ENCODE results near the gene HIBADH.

HIBADH gene

DNA sequence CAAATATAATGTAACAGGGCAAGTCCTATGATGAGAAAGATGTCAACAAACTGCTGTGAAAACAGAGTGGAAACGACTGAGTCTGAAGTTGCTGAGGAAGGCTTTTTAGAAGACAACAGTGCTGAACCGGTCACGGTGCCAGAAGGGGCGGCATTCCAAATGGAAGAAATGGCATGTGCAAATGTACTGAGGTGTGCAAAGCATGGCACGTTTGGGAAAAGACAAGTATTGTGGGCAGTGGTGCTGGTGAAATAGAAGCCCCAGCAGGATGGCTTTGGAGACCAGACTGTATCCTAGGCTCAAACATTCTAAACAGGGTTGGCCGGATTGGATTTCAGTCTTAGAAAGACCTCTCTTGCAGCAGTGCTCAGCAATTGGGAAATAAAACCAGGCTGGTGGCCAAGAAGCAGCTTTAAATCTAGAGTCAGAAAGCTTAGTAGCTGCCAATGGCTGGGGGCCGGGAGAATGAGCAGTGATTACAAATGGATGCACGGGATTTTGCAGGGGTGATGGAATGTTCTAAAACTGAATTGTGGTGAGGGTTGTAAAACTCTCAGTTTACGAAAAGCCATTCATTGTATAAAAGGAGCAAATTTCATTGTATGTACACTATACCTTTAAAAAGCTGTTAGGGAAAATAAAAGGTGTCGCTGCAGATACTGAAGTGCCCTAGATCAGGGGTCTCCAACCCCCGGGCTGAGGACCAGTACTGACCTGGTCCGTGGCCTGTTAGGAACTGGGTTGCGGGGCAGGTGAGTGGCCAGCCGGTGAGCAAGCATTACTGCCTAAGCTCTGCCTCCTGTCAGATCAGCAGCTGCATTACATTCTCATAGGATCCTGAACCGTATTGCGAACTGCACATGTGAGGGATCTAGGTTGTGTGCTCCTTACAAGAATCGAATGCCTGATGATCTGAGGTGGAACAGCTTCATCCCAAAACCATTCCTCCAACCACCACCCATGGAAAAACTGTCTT is 141.6 kb downstream of the HIBADH start:
- TF ChIP-seq, protein P1, sequence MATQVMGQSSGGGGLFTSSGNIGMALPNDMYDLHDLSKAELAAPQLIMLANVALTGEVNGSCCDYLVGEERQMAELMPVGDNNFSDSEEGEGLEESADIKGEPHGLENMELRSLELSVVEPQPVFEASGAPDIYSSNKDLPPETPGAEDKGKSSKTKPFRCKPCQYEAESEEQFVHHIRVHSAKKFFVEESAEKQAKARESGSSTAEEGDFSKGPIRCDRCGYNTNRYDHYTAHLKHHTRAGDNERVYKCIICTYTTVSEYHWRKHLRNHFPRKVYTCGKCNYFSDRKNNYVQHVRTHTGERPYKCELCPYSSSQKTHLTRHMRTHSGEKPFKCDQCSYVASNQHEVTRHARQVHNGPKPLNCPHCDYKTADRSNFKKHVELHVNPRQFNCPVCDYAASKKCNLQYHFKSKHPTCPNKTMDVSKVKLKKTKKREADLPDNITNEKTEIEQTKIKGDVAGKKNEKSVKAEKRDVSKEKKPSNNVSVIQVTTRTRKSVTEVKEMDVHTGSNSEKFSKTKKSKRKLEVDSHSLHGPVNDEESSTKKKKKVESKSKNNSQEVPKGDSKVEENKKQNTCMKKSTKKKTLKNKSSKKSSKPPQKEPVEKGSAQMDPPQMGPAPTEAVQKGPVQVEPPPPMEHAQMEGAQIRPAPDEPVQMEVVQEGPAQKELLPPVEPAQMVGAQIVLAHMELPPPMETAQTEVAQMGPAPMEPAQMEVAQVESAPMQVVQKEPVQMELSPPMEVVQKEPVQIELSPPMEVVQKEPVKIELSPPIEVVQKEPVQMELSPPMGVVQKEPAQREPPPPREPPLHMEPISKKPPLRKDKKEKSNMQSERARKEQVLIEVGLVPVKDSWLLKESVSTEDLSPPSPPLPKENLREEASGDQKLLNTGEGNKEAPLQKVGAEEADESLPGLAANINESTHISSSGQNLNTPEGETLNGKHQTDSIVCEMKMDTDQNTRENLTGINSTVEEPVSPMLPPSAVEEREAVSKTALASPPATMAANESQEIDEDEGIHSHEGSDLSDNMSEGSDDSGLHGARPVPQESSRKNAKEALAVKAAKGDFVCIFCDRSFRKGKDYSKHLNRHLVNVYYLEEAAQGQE (IDR thresholded peaks at IDR 0.05; ENCODE audit: insufficient replicate concordance, low read depth): no peak
- TF ChIP-seq, protein P2, sequence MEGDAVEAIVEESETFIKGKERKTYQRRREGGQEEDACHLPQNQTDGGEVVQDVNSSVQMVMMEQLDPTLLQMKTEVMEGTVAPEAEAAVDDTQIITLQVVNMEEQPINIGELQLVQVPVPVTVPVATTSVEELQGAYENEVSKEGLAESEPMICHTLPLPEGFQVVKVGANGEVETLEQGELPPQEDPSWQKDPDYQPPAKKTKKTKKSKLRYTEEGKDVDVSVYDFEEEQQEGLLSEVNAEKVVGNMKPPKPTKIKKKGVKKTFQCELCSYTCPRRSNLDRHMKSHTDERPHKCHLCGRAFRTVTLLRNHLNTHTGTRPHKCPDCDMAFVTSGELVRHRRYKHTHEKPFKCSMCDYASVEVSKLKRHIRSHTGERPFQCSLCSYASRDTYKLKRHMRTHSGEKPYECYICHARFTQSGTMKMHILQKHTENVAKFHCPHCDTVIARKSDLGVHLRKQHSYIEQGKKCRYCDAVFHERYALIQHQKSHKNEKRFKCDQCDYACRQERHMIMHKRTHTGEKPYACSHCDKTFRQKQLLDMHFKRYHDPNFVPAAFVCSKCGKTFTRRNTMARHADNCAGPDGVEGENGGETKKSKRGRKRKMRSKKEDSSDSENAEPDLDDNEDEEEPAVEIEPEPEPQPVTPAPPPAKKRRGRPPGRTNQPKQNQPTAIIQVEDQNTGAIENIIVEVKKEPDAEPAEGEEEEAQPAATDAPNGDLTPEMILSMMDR (IDR thresholded peaks at IDR 0.05; ENCODE audit: insufficient read depth, low read length): no peak
- TF ChIP-seq GABPA (IDR thresholded peaks at IDR 0.05; ENCODE audit: low read depth): no peak
- no peak for DNase-seq (ENCODE audit: low read depth in 1 of 2, low spot score in 1 of 2)

DNA sequence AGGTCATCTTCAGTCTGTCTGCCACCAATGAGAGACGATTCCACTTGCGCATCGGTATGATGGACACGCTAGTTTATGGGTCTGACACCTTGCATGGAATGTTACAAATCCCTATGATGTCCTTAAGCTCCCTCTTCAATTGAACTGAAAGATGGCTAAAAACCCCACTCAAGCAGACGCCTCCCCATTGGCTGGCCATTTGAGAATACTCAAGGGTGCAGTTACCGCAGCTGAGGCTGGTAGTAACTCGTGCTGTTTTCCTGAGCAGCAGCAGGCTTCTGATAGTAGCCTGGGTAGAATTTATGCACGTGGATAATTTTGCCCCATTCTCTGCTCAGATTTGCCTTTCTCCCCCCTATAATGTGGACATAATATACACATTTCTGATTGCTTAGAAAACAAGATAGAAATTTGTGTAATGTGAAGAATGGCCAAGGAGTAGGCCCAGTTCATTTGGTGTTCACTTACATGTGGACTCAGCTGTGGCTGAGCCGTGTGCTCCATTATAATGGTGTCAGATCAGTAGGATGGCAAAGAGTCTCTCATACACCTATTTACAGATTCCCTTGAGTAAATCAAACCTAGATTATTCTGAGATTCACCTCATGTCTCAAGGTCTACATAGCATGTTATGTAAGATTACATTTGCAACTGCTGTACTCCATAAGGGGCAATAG is 142.8 kb downstream of the HIBADH start:
- no peak overlapping the region for H3K27ac ChIP-seq (replicated peaks)
- TF ChIP-seq, protein P1 (IDR thresholded peaks at IDR 0.05; ENCODE audit: insufficient replicate concordance, low read depth): no peak
- TF ChIP-seq GABPA (IDR thresholded peaks at IDR 0.05; ENCODE audit: low read depth): no peak
- no peak for TF ChIP-seq POLR2AphosphoS5 (IDR thresholded peaks at IDR 0.05; ENCODE audit: low read depth)
- no peak for TF ChIP-seq SPI1 (IDR thresholded peaks at IDR 0.05; ENCODE audit: borderline replicate concordance, low read depth)
- H3K4me3 ChIP-seq (replicated peaks; ENCODE audit: insufficient read depth, low read length): no peak overlapping the region
- no peak for DNase-seq (ENCODE audit: low read depth in 1 of 2, low spot score in 1 of 2)
- H3K27me3 ChIP-seq (ENCODE audit: insufficient read depth, poor library complexity, severe bottlenecking): no peaks in the 10 kb centered on the region

More for the DNA sequence above, 141.6 kb downstream of the HIBADH start:
- H3K27ac ChIP-seq (replicated peaks): no peak overlapping the region
- H3K4me3 ChIP-seq (replicated peaks; ENCODE audit: insufficient read depth, low read length): no peak overlapping the region
- H3K27me3 ChIP-seq (ENCODE audit: insufficient read depth, poor library complexity, severe bottlenecking): no peaks in the 10 kb centered on the region

DNA sequence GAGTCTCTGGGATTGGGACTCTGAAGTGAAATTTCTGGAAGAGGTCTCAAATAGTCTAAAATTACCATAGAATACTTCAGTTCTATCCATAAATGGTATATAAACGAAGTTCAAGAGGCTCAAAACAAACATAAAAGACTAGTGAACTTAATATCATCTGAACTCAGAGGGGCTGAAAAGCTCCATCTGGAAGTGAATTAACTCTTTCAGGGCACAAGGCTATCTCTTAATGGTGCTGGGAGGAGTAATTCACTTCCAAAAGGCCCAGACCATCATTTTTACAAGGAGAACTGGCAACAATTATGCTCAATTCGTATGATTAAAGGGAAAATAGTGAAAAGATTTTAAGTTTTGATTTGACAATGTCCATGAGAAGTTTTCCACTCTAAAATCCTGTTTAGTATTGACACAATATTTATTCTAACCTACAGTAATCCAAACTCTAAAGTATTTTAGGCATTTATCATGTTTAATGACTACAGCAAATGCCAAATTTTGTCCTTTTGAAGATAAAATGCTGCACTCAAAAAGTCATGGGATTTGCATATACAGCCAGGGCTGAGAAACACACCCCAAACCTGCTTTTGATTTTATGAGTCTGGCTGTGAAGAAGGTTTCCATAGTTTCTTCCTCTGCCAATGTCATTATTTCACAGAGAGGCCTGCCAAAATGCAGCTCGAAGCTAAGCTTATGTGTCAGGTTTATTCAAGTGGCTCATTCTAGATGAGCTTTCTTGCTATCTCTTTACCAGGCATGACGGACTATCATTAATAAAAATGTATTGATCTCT is 143.9 kb downstream of the HIBADH start:
- TF ChIP-seq GABPA (IDR thresholded peaks at IDR 0.05; ENCODE audit: low read depth) (no peak), SPI1 (IDR thresholded peaks at IDR 0.05; ENCODE audit: borderline replicate concordance, low read depth) (no peak), POLR2AphosphoS5 (IDR thresholded peaks at IDR 0.05; ENCODE audit: low read depth) (no peak)
- TF ChIP-seq, protein P1 (IDR thresholded peaks at IDR 0.05; ENCODE audit: insufficient replicate concordance, low read depth): no peak
- TF ChIP-seq, protein P2 (IDR thresholded peaks at IDR 0.05; ENCODE audit: insufficient read depth, low read length): no peak
- Histone ChIP-seq H3K27ac (replicated peaks) (no peak overlapping the region), H3K4me3 (replicated peaks; ENCODE audit: insufficient read depth, low read length) (no peak overlapping the region), H3K27me3 (ENCODE audit: insufficient read depth, poor library complexity, severe bottlenecking) (no peaks in the 10 kb centered on the region)
- no peak for DNase-seq (ENCODE audit: low read depth in 1 of 2, low spot score in 1 of 2)
